Prostate gland (tissue), 2 donors: ENCODE measurements around the gene CDCA3. TPM values are rescaled to one million over a fixed set of nuclear protein-coding genes. Genes with fewer than 3 reads are reported as not detected.

Source experiments
- DNase-seq: peaks from one replicate; pipeline ENCODE4 v3.0.0-alpha.2; 2019; ENCODE audit warnings: low spot score
- H3K27ac ChIP-seq, 2 donors: fragments of 200-600 bp; sonication (generic); 2 replicates each; pipeline ENCODE4 v1.5.1; 2017 to 2019
- H3K27me3 ChIP-seq: fragments of 200-600 bp; sonication (generic); replicated peaks from 2 replicates; pipeline ENCODE4 v1.5.1; 2019; ENCODE audit not compliant: insufficient read depth
- H3K36me3 ChIP-seq, 2 donors: fragments of 200-600 bp; sonication (generic); 1 replicate in 1 of 2; 2 replicates in 1 of 2; pipeline versions ENCODE4 v1.5.1 to v1.8.1; 2017 to 2019
- H3K4me1 ChIP-seq: fragments of 200-600 bp; sonication (generic); replicated peaks from 2 replicates; pipeline ENCODE4 v1.5.1; 2019
- H3K4me3 ChIP-seq, 2 donors: fragments of 200-600 bp; sonication (generic); 2 replicates each; pipeline ENCODE4 v1.5.1; 2017 to 2019
- H3K9me3 ChIP-seq: fragments of 200-600 bp; sonication (generic); 2 replicates; pipeline ENCODE4 v1.5.1; 2017
- CTCF ChIP-seq, 4 experiments: fragments of 200-600 bp in 2 of 4; fragments of 450-650 bp in 2 of 4; sonication (generic) in 2 of 4; IDR thresholded peaks; 1 replicate in 3 of 4; 2 replicates in 1 of 4; pipeline ENCODE4 v1.5.1; 2016 to 2019; ENCODE audit warnings: antibody characterized with exemption in 4 of 4, mild to moderate bottlenecking in 2 of 4, moderate library complexity in 2 of 4
- POLR2A ChIP-seq: fragments of 450-650 bp; IDR thresholded peaks from one replicate; pipeline ENCODE4 v1.6.1; 2016; ENCODE audit warnings: antibody characterized with exemption, mild to moderate bottlenecking
- POLR2AphosphoS5 ChIP-seq: sonication (generic); formaldehyde crosslinking; IDR thresholded peaks from one replicate; pipeline ENCODE4 v1.6.1; 2017; ENCODE audit warnings: antibody characterized with exemption
- WGBS: methylation state at CpG from one replicate; pipeline ENCODE4 v1.1.5; 2018; 5-methylcytosine and 5-hydroxymethylcytosine counted together
- intact Hi-C: fragments of 100-400 bp; cut with DNase I; formaldehyde crosslinking; loops from one replicate; pipeline ENCODE4 v1.14.2; 2022
- total RNA-seq, 2 donors: library from RNA; depleted of rRNA; stranded (reverse); fragments of >200 nt; gene quantifications; one replicate each; pipeline ENCODE4 v1.1.0, GENCODE V29; 2016

CDCA3 gene
- total RNA-seq, 2 donors from 2014 or later, result 1.7 to 16.2 TPM

GRCh38 chr12:6817662-6818157, 33.4 kb downstream of the CDCA3 start:
- no peak for DNase-seq
- no peak overlapping the region for H3K27ac ChIP-seq
- TF ChIP-seq CTCF (IDR thresholded peaks at IDR 0.05), result no peak
- no peak for TF ChIP-seq POLR2A
- no peak for TF ChIP-seq POLR2AphosphoS5
- no peaks in the 10 kb centered on the region for H3K9me3 ChIP-seq
- H3K27me3 ChIP-seq, result no peaks in the 10 kb centered on the region
- 92% methylated on average over 20 of the region's 20 CpGs for WGBS
- no peaks in the 10 kb centered on the region for H3K4me1 ChIP-seq
- intact Hi-C loops, result no loop called here
- H3K36me3 ChIP-seq, result no peaks in the 10 kb centered on the region
- no peak overlapping the region for H3K4me3 ChIP-seq

GRCh38 chr12:6817098-6817497, 34.0 kb downstream of the CDCA3 start:
- H3K36me3 ChIP-seq, result no peaks in the 10 kb centered on the region
- H3K9me3 ChIP-seq, result no peaks in the 10 kb centered on the region
- no peak overlapping the region for H3K4me3 ChIP-seq
- no peak for DNase-seq
- intact Hi-C loops, result no loop called here
- H3K4me1 ChIP-seq, result no peaks in the 10 kb centered on the region
- 74% methylated on average over 8 of the region's 8 CpGs for WGBS
- no peak overlapping the region for H3K27ac ChIP-seq
- no peaks in the 10 kb centered on the region for H3K27me3 ChIP-seq
- TF ChIP-seq CTCF (IDR thresholded peaks at IDR 0.05) (no peak), POLR2AphosphoS5 (no peak), POLR2A (no peak)

- intact Hi-C loops, result no loop called here
- Histone ChIP-seq H3K27ac (no peak overlapping the region), H3K36me3 (no peaks in the 10 kb centered on the region), H3K9me3 (no peaks in the 10 kb centered on the region), H3K4me1 (no peaks in the 10 kb centered on the region), H3K4me3 (no peak overlapping the region), H3K27me3 (no peaks in the 10 kb centered on the region)
- DNase-seq, result no peak
- WGBS, result 44% methylated on average over 3 of the region's 3 CpGs
- TF ChIP-seq POLR2AphosphoS5 (no peak), POLR2A (no peak), CTCF (IDR thresholded peaks at IDR 0.05) (no peak)
Observed at GRCh38 chr12:6816598-6816997, 34.5 kb downstream of the CDCA3 start.

DNA sequence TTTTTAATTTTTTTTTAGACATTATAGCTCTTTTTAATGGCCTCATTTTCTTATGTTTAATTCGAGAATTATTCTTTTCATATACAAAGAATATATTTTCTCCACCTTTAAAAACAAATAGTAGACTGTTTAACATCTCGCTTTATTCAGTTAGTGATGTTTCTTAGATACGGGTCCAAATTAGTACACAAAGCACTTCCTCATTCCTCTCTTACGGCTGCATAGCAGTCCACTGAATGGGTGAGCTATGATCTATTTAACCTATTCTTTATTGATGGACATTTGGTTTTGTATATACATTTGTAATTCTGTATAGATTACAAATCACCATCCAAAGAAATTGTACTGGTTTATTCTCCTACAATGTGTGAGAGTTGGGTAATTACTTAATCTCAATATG, 37.7 kb downstream of the CDCA3 start:
- H3K27ac ChIP-seq, result no peak overlapping the region
- TF ChIP-seq POLR2A, result no peak
- no peak for TF ChIP-seq CTCF (IDR thresholded peaks at IDR 0.05)
- TF ChIP-seq POLR2AphosphoS5, result no peak
- intact Hi-C loops, result no loop called here
- no peaks in the 10 kb centered on the region for H3K36me3 ChIP-seq
- no peak for DNase-seq
- no peak overlapping the region for H3K4me3 ChIP-seq
- no peaks in the 10 kb centered on the region for H3K27me3 ChIP-seq
- 50% methylated on average over 4 of the region's 4 CpGs for WGBS
- no peaks in the 10 kb centered on the region for H3K4me1 ChIP-seq
- no peaks in the 10 kb centered on the region for H3K9me3 ChIP-seq

GRCh38 chr12:6810758-6811157, 40.3 kb downstream of the CDCA3 start:
- H3K27ac ChIP-seq, result no peak overlapping the region
- H3K27me3 ChIP-seq, result no peaks in the 10 kb centered on the region
- no peaks in the 10 kb centered on the region for H3K4me1 ChIP-seq
- H3K9me3 ChIP-seq, result no peaks in the 10 kb centered on the region
- DNase-seq, result no peak
- no peaks in the 10 kb centered on the region for H3K36me3 ChIP-seq
- intact Hi-C loops, result no loop called here
- no peak for TF ChIP-seq CTCF (IDR thresholded peaks at IDR 0.05)
- TF ChIP-seq POLR2AphosphoS5, result no peak
- no peak for TF ChIP-seq POLR2A
- 65% methylated on average over 1 of the region's 1 CpG for WGBS
- no peak overlapping the region for H3K4me3 ChIP-seq
